ENCODE measurements around the gene WASF2. TPM values are rescaled to one million over a fixed set of nuclear protein-coding genes. Genes with fewer than 3 reads are reported as not detected.

The WASF2 gene
- total RNA-seq, 1 donor from 2014 or later, result 22.1 TPM

DNA sequence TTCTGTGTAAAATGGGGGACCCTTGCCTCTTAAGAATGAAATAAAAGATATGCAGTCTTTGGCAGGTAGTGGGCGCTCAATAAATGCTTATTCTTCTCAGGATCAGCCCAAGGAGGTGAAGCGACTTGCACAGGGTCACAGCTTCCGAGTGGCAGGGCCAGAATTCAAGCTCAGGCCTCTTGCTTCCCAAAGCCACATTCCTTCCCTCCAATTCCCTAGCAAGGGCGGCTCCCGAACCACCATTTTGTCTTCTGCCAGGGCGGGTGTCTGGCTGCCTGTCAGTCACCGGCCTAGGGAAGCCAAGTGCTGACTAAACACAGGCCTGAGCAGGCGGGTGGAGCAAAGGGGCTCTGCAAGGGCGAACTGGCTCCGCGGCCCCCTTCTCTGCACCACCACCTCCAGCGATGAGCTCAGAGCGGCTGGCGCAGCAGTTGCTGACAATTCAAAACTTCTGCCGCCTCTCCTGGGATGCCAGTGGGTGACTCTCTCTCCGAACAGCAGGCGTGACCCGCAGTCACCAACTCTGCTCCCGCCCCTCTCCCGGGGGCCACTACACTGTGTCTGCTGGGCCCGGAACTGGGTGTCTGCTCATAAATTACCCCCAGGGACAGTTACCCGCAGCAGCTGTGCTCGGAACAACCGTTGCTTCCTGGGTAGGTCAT lies 86.8 kb downstream of the WASF2 start:
- Histone ChIP-seq H3K27me3 (ENCODE audit: control insufficient read depth, insufficient read depth, low read length) (no peaks in the 10 kb centered on the region), H3K36me3 (ENCODE audit: control insufficient read depth, insufficient read depth, low read length) (peaks cover 10% of the 10 kb centered on the region), H3K4me3 (ENCODE audit: low read depth, low read length) (no peak overlapping the region)
- TF ChIP-seq, protein P1, sequence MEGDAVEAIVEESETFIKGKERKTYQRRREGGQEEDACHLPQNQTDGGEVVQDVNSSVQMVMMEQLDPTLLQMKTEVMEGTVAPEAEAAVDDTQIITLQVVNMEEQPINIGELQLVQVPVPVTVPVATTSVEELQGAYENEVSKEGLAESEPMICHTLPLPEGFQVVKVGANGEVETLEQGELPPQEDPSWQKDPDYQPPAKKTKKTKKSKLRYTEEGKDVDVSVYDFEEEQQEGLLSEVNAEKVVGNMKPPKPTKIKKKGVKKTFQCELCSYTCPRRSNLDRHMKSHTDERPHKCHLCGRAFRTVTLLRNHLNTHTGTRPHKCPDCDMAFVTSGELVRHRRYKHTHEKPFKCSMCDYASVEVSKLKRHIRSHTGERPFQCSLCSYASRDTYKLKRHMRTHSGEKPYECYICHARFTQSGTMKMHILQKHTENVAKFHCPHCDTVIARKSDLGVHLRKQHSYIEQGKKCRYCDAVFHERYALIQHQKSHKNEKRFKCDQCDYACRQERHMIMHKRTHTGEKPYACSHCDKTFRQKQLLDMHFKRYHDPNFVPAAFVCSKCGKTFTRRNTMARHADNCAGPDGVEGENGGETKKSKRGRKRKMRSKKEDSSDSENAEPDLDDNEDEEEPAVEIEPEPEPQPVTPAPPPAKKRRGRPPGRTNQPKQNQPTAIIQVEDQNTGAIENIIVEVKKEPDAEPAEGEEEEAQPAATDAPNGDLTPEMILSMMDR (IDR thresholded peaks at IDR 0.05; ENCODE audit: insufficient read depth, low read length, severe bottlenecking), result peak; percentile 45
- FAIRE-seq (no peak), DNase-seq (ENCODE audit: low read depth) (peak; percentile 44)

DNA sequence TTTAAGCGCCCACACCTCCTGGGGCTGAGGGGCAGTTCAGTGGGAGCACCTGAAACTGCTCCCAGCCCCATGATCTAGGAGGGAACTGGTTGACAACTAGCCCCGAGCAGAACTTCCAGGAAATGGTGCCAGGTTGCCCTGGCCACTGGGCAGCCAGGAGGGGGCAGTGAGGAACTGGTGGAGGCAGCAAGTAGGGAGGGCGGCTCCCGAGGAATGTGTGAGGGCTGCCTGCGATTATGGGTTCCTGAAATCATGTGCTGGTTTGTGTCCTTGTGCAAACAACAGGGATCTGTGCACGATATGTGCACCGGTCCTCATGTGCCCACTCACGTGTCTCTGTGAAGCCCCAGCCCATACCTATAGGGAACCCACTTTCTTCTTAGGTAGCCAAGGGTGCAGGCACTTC lies 87.6 kb downstream of the WASF2 start:
- Histone ChIP-seq H3K27me3 (ENCODE audit: control insufficient read depth, insufficient read depth, low read length) (no peaks in the 10 kb centered on the region), H3K36me3 (ENCODE audit: control insufficient read depth, insufficient read depth, low read length) (peaks cover 2% of the 10 kb centered on the region), H3K4me3 (ENCODE audit: low read depth, low read length) (no peak overlapping the region)
- FAIRE-seq, result no peak
- DNase-seq (ENCODE audit: low read depth), result peak; percentile 63
- TF ChIP-seq, protein P1 (IDR thresholded peaks at IDR 0.05; ENCODE audit: insufficient read depth, low read length, severe bottlenecking), result peak; percentile 76

DNA sequence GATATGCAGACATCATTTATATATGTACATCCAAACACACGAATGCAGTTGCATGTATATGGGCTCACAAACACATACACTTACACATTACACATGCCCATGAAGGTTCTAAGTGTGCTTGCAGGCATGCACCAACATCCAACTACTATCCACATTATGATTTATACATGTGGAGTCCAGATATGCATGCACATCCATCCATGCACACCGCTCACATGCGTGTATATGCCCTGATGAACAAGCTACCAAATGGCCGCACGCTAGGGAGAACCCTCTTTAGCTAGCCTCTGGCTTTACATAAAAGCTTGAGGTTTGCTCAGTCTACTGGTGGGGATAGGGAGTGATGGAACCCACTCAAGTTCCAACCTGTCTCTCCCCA lies 89.0 kb downstream of the WASF2 start:
- FAIRE-seq (no peak), DNase-seq (ENCODE audit: low read depth) (no peak)
- Histone ChIP-seq H3K36me3 (ENCODE audit: control insufficient read depth, insufficient read depth, low read length) (no peaks in the 10 kb centered on the region), H3K27me3 (ENCODE audit: control insufficient read depth, insufficient read depth, low read length) (no peaks in the 10 kb centered on the region), H3K4me3 (ENCODE audit: low read depth, low read length) (no peak overlapping the region)
- TF ChIP-seq, protein P1 (IDR thresholded peaks at IDR 0.05; ENCODE audit: insufficient read depth, low read length, severe bottlenecking), result no peak

DNA sequence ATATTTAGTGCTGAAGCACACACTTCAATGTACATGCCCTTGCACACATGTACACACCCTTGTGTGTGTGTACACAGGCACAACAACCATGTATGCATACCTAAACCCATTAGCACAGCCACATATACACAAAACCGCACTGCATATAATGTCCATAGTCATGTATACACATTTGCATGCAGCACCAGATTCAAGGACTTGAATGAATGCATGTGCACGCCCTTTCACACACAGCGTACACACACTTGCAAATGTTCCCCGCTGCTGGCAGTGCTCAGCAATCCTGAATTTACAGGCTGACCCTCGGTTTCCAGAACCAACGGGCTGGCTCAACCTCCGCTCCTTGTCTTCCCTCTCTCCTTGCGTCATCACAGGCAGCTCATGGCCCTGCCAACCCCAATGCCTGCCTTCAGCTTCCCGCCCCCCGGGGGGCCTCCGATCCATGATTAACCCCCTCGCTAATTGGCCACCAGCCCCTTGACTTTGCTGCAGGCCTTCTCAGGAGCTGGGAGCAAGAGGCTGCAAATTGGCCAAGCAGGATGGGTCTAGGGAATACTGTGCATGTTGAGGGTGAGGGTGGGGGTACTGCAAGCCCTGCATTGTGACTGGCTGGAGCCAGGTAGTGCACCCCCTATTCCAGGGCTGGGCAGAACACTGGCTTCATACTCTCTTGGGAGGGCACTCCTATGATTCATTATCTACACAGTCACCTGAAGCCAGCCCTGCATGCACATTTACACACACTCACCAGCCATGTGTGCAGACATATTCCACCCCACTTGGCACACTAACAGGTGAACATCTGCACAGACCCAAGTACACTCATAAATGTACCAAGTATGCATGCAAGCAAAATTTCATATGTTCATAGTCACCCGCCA lies 89.6 kb downstream of the WASF2 start:
- no peak for FAIRE-seq

DNA sequence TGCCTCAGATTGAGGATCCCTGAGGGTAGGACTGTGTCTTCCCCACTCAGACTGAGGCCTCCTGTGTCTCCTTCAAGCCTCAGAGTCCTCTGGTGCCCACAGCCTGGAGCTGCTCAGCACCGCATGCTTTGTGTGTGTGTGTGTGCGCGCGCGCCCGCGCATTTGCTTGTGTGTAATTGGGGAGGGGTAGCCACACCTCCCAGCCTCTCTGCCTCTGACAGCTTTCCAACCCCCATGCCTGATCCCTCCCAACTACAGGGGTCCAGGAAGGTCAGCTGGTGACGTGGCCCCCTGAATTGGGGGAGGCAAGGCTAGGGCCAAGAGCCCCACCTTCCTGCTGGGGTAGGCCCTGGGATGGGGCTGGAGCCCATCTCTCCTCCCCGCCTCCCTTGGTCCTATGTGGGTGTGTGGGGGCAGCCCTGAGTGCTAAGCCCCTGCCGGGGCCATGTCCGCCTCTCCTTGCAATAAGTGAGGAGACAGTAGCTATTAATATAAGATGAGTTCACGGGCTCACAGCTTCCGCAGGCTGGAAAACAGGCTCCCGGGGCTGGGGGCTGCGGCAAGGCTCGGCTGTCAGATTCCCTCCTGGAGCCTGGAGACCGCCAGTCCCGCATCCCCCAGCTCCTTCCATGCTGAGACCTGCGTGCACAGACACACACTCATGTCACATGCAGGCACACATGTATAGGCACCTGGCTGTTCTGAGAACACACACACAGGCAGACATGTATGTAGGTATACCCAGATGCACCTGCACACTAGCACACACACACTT lies 90.5 kb downstream of the WASF2 start:
- no peaks in the 10 kb centered on the region for H3K36me3 ChIP-seq (ENCODE audit: control insufficient read depth, insufficient read depth, low read length)
- DNase-seq (ENCODE audit: low read depth) (no peak), FAIRE-seq (no peak)
- no peaks in the 10 kb centered on the region for H3K27me3 ChIP-seq (ENCODE audit: control insufficient read depth, insufficient read depth, low read length)
- TF ChIP-seq, protein P1 (IDR thresholded peaks at IDR 0.05; ENCODE audit: insufficient read depth, low read length, severe bottlenecking), result no peak
- no peak overlapping the region for H3K4me3 ChIP-seq (ENCODE audit: low read depth, low read length)

More for the DNA sequence above, 89.6 kb downstream of the WASF2 start:
- Histone ChIP-seq H3K27me3 (ENCODE audit: control insufficient read depth, insufficient read depth, low read length) (no peaks in the 10 kb centered on the region), H3K4me3 (ENCODE audit: low read depth, low read length) (no peak overlapping the region), H3K36me3 (ENCODE audit: control insufficient read depth, insufficient read depth, low read length) (no peaks in the 10 kb centered on the region)
- DNase-seq (ENCODE audit: low read depth), result peak; percentile 50
- TF ChIP-seq, protein P1 (IDR thresholded peaks at IDR 0.05; ENCODE audit: insufficient read depth, low read length, severe bottlenecking), result no peak

Measured in bronchial epithelial cell (primary cell).